Measurements from ENCODE around the gene RNF5.
"Not testable (repeated sequence)": the region's sequence is repeated elsewhere in the genome, so short reads cannot be mapped to it uniquely, and the experiment has no call there.

The RNF5 gene

GRCh38 chr6:32177788-32178546, at the start of gene RNF5:
TSS of gene RNF5 (plus strand) at chr6:32178405. CDS start at chr6:32178512, 107 bp downstream.
- no peaks in the 10 kb centered on the region for H3K27me3 Mint-ChIP-seq (ENCODE audit: low read depth)
- peaks cover 57% of the 10 kb centered on the region for H3K4me1 Mint-ChIP-seq (ENCODE audit: low read depth)
- no peaks in the 10 kb centered on the region for H3K9me3 Mint-ChIP-seq
- H3K36me3 Mint-ChIP-seq (ENCODE audit: low read depth) = peaks cover 25% of the 10 kb centered on the region
- H3K4me3 Mint-ChIP-seq = peak within 1 kb of the TSS; percentile 99
- peak within 1 kb of the TSS; percentile 99 for H3K27ac Mint-ChIP-seq

- peaks cover 6% of the 10 kb centered on the region for H3K27me3 Mint-ChIP-seq (ENCODE audit: low read depth)
- peaks cover 37% of the 10 kb centered on the region for H3K4me1 Mint-ChIP-seq (ENCODE audit: low read depth)
- H3K36me3 Mint-ChIP-seq (ENCODE audit: low read depth) = peaks cover 16% of the 10 kb centered on the region
- H3K4me3 Mint-ChIP-seq = peak overlapping the region; percentile 100
- peak overlapping the region; percentile 98 for H3K27ac Mint-ChIP-seq
- no peaks in the 10 kb centered on the region for H3K9me3 Mint-ChIP-seq
These were observed 49.4 kb upstream of the RNF5 start for GRCh38 chr6:32128751-32129296.

GRCh38 chr6:32129297-32130088, 48.7 kb upstream of the RNF5 start:
- Mint-ChIP-seq H3K27ac (peak overlapping the region; percentile 93), H3K4me3 (peak overlapping the region; percentile 95), H3K27me3 (ENCODE audit: low read depth) (peaks cover 9% of the 10 kb centered on the region), H3K9me3 (no peaks in the 10 kb centered on the region), H3K36me3 (ENCODE audit: low read depth) (peaks cover 10% of the 10 kb centered on the region), H3K4me1 (ENCODE audit: low read depth) (peaks cover 33% of the 10 kb centered on the region)

GRCh38 chr6:32131439-32131948, 46.7 kb upstream of the RNF5 start:
- Mint-ChIP-seq H3K4me3 (peak overlapping the region; percentile 32), H3K27me3 (ENCODE audit: low read depth) (peaks cover 15% of the 10 kb centered on the region), H3K36me3 (ENCODE audit: low read depth) (peaks cover 4% of the 10 kb centered on the region), H3K4me1 (ENCODE audit: low read depth) (peaks cover 28% of the 10 kb centered on the region), H3K9me3 (no peaks in the 10 kb centered on the region), H3K27ac (no peak overlapping the region)

GRCh38 chr6:32132110-32132509, 46.1 kb upstream of the RNF5 start:
- Mint-ChIP-seq H3K4me1 (ENCODE audit: low read depth) (peaks cover 23% of the 10 kb centered on the region), H3K27ac (no peak overlapping the region), H3K4me3 (no peak overlapping the region), H3K9me3 (no peaks in the 10 kb centered on the region), H3K27me3 (ENCODE audit: low read depth) (peaks cover 15% of the 10 kb centered on the region), H3K36me3 (ENCODE audit: low read depth) (peaks cover 2% of the 10 kb centered on the region)

GRCh38 chr6:32133786-32134185, 44.4 kb upstream of the RNF5 start:
- no peaks in the 10 kb centered on the region for H3K36me3 Mint-ChIP-seq (ENCODE audit: low read depth)
- peaks cover 12% of the 10 kb centered on the region for H3K4me1 Mint-ChIP-seq (ENCODE audit: low read depth)
- peaks cover 15% of the 10 kb centered on the region for H3K27me3 Mint-ChIP-seq (ENCODE audit: low read depth)
- H3K27ac Mint-ChIP-seq = no peak overlapping the region
- H3K9me3 Mint-ChIP-seq = no peaks in the 10 kb centered on the region
- H3K4me3 Mint-ChIP-seq = no peak overlapping the region

- Mint-ChIP-seq H3K9me3 (no peaks in the 10 kb centered on the region), H3K36me3 (ENCODE audit: low read depth) (no peaks in the 10 kb centered on the region), H3K27ac (no peak overlapping the region), H3K27me3 (ENCODE audit: low read depth) (peaks cover 21% of the 10 kb centered on the region), H3K4me1 (ENCODE audit: low read depth) (no peaks in the 10 kb centered on the region), H3K4me3 (no peak overlapping the region)
These were observed 40.8 kb upstream of the RNF5 start for GRCh38 chr6:32137454-32137853.

- H3K27ac Mint-ChIP-seq = no peak overlapping the region
- peaks cover 16% of the 10 kb centered on the region for H3K27me3 Mint-ChIP-seq (ENCODE audit: low read depth)
- no peaks in the 10 kb centered on the region for H3K4me1 Mint-ChIP-seq (ENCODE audit: low read depth)
- H3K36me3 Mint-ChIP-seq (ENCODE audit: low read depth) = no peaks in the 10 kb centered on the region
- H3K4me3 Mint-ChIP-seq = no peak overlapping the region
- H3K9me3 Mint-ChIP-seq = no peaks in the 10 kb centered on the region
These were observed 38.6 kb upstream of the RNF5 start for GRCh38 chr6:32139590-32139989.

- Mint-ChIP-seq H3K9me3 (no peaks in the 10 kb centered on the region), H3K4me1 (ENCODE audit: low read depth) (no peaks in the 10 kb centered on the region), H3K27ac (no peak overlapping the region), H3K27me3 (ENCODE audit: low read depth) (peaks cover 16% of the 10 kb centered on the region), H3K4me3 (no peak overlapping the region), H3K36me3 (ENCODE audit: low read depth) (no peaks in the 10 kb centered on the region)
These were observed 37.7 kb upstream of the RNF5 start for GRCh38 chr6:32140420-32141046.

- not testable (repeated sequence) for H3K9me3 Mint-ChIP-seq; H3K36me3 Mint-ChIP-seq (ENCODE audit: low read depth); H3K27ac Mint-ChIP-seq; H3K4me3 Mint-ChIP-seq
- Mint-ChIP-seq H3K4me1 (ENCODE audit: low read depth) (peaks cover 15% of the 10 kb centered on the region), H3K27me3 (ENCODE audit: low read depth) (peaks cover 45% of the 10 kb centered on the region)
These were observed 34.0 kb upstream of the RNF5 start for GRCh38 chr6:32144238-32144637.

- H3K27ac Mint-ChIP-seq = no peak overlapping the region
- H3K27me3 Mint-ChIP-seq (ENCODE audit: low read depth) = peaks cover 59% of the 10 kb centered on the region
- H3K4me1 Mint-ChIP-seq (ENCODE audit: low read depth) = peaks cover 18% of the 10 kb centered on the region
- H3K36me3 Mint-ChIP-seq (ENCODE audit: low read depth) = peaks cover 6% of the 10 kb centered on the region
- no peak overlapping the region for H3K4me3 Mint-ChIP-seq
- H3K9me3 Mint-ChIP-seq = no peaks in the 10 kb centered on the region
These were observed 31.9 kb upstream of the RNF5 start for GRCh38 chr6:32146287-32146686.

GRCh38 chr6:32146687-32147086, 31.5 kb upstream of the RNF5 start:
- no peaks in the 10 kb centered on the region for H3K9me3 Mint-ChIP-seq
- no peak overlapping the region for H3K4me3 Mint-ChIP-seq
- peaks cover 58% of the 10 kb centered on the region for H3K27me3 Mint-ChIP-seq (ENCODE audit: low read depth)
- peaks cover 6% of the 10 kb centered on the region for H3K36me3 Mint-ChIP-seq (ENCODE audit: low read depth)
- no peak overlapping the region for H3K27ac Mint-ChIP-seq
- H3K4me1 Mint-ChIP-seq (ENCODE audit: low read depth) = peaks cover 19% of the 10 kb centered on the region

GRCh38 chr6:32147401-32148132, 30.6 kb upstream of the RNF5 start:
- H3K4me3 Mint-ChIP-seq = peak overlapping the region; percentile 80
- no peaks in the 10 kb centered on the region for H3K9me3 Mint-ChIP-seq
- peaks cover 6% of the 10 kb centered on the region for H3K36me3 Mint-ChIP-seq (ENCODE audit: low read depth)
- H3K4me1 Mint-ChIP-seq (ENCODE audit: low read depth) = peaks cover 19% of the 10 kb centered on the region
- no peak overlapping the region for H3K27ac Mint-ChIP-seq
- peaks cover 57% of the 10 kb centered on the region for H3K27me3 Mint-ChIP-seq (ENCODE audit: low read depth)
